ENCODE data around the gene TSPYL4. TPM values are rescaled to one million over a fixed set of nuclear protein-coding genes. Genes with fewer than 3 reads are reported as not detected.

The TSPYL4 gene
- 2.1 and 3.1 TPM in 2 replicates for total RNA-seq

GRCh38 chr6:116253505-116254296 lies at the start of gene TSPYL4:
TSPYL4 (minus strand) TSS chr6:116254075; CDS start chr6:116254008, 67 bp downstream.

GRCh38 chr6:116279232-116280160 lies 25.6 kb upstream of the TSPYL4 start, which contains the start of gene TSPYL1:
TSPYL1 (minus strand) TSS chr6:116279930; CDS start chr6:116279830, 100 bp downstream.

Other genes starting within 250 kb of the TSPYL4 start
- 1.0 and 7.9 TPM in 2 replicates for gene FRK, start 193.2 kb downstream of the TSPYL4 start, total RNA-seq
- gene NT5DC1, start 153.2 kb downstream of the TSPYL4 start, total RNA-seq: 2.4 and 6.5 TPM in 2 replicates
- gene COL10A1, start 127.9 kb downstream of the TSPYL4 start, total RNA-seq: under 0.01 TPM in 1 of 2 replicates, not detected in the other
- gene TSPYL1, start 25.9 kb upstream of the TSPYL4 start, total RNA-seq: 93.7 and 106 TPM in 2 replicates
- 112 and 148 TPM in 2 replicates for gene DSE, start 116.9 kb upstream of the TSPYL4 start, total RNA-seq
- 0.43 and 0.68 TPM in 2 replicates for gene CALHM6, start 207.3 kb upstream of the TSPYL4 start, total RNA-seq

Measured in nasal cavity respiratory epithelium epithelial cell of viscerocranial mucosa (primary cell).